ENCODE measurements around the gene NRG3.

NRG3 gene

GRCh38 chr10:82914655-82915136, 1039.7 kb downstream of the NRG3 start:
- H3K9me3 Mint-ChIP-seq: peaks cover 0 to 2% of the 10 kb centered on the region in 2 donors

GRCh38 chr10:82916941-82917340, 1041.9 kb downstream of the NRG3 start:
- Mint-ChIP-seq H3K36me3 (ENCODE audit: insufficient read depth) (no peaks in the 10 kb centered on the region), H3K27ac (no peak overlapping the region), H3K4me3 (no peak overlapping the region), H3K4me1 (ENCODE audit: low read depth in 2 of 2) (no peaks in the 10 kb centered on the region), H3K9me3 (peaks cover 0 to 2% of the 10 kb centered on the region in 2 donors), H3K27me3 (no peaks in the 10 kb centered on the region)
- DNase-seq (no peak), ATAC-seq (replicated peaks) (no peak)

More at GRCh38 chr10:82914655-82915136, 1039.7 kb downstream of the NRG3 start:
- no peaks in the 10 kb centered on the region for H3K4me1 Mint-ChIP-seq (ENCODE audit: low read depth in 2 of 2)
- DNase-seq (no peak), ATAC-seq (replicated peaks) (no peak)
- no peak overlapping the region for H3K27ac Mint-ChIP-seq
- H3K27me3 Mint-ChIP-seq: no peaks in the 10 kb centered on the region
- H3K36me3 Mint-ChIP-seq (ENCODE audit: insufficient read depth): no peaks in the 10 kb centered on the region
- no peak overlapping the region for H3K4me3 Mint-ChIP-seq

- DNase-seq (no peak), ATAC-seq (replicated peaks) (no peak)
- Mint-ChIP-seq H3K9me3 (peaks cover 4 to 9% of the 10 kb centered on the region in 2 donors), H3K4me3 (no peak overlapping the region), H3K36me3 (ENCODE audit: insufficient read depth) (no peaks in the 10 kb centered on the region), H3K27me3 (no peaks in the 10 kb centered on the region), H3K27ac (no peak overlapping the region), H3K4me1 (ENCODE audit: low read depth in 2 of 2) (no peaks in the 10 kb centered on the region)
These were observed 1043.0 kb downstream of the NRG3 start for GRCh38 chr10:82918022-82918421.

- H3K27me3 Mint-ChIP-seq: no peaks in the 10 kb centered on the region
- no peak for DNase-seq
- H3K27ac Mint-ChIP-seq: no peak overlapping the region
- ATAC-seq (replicated peaks): no peak
- H3K36me3 Mint-ChIP-seq (ENCODE audit: insufficient read depth): no peaks in the 10 kb centered on the region
- peaks cover 8 to 14% of the 10 kb centered on the region in 2 donors for H3K9me3 Mint-ChIP-seq
- H3K4me3 Mint-ChIP-seq: no peak overlapping the region
- H3K4me1 Mint-ChIP-seq (ENCODE audit: low read depth in 2 of 2): no peaks in the 10 kb centered on the region
These were observed 1047.1 kb downstream of the NRG3 start for GRCh38 chr10:82922046-82922445.

GRCh38 chr10:82922755-82923154, 1047.8 kb downstream of the NRG3 start:
- Mint-ChIP-seq H3K4me3 (no peak overlapping the region), H3K27ac (no peak overlapping the region), H3K36me3 (ENCODE audit: insufficient read depth) (no peaks in the 10 kb centered on the region), H3K4me1 (ENCODE audit: low read depth in 2 of 2) (no peaks in the 10 kb centered on the region), H3K27me3 (no peaks in the 10 kb centered on the region), H3K9me3 (peaks cover 7 to 14% of the 10 kb centered on the region in 2 donors)
- ATAC-seq (replicated peaks) (no peak), DNase-seq (no peak)

- no peak overlapping the region for H3K4me3 Mint-ChIP-seq
- peaks cover 7 to 16% of the 10 kb centered on the region in 2 donors for H3K9me3 Mint-ChIP-seq
- H3K27me3 Mint-ChIP-seq: no peaks in the 10 kb centered on the region
- no peaks in the 10 kb centered on the region for H3K4me1 Mint-ChIP-seq (ENCODE audit: low read depth in 2 of 2)
- DNase-seq (no peak), ATAC-seq (replicated peaks) (no peak)
- H3K27ac Mint-ChIP-seq: no peak overlapping the region
- H3K36me3 Mint-ChIP-seq (ENCODE audit: insufficient read depth): no peaks in the 10 kb centered on the region
These were observed 1049.7 kb downstream of the NRG3 start for GRCh38 chr10:82924711-82925110.

- H3K4me1 Mint-ChIP-seq (ENCODE audit: low read depth in 2 of 2): no peaks in the 10 kb centered on the region
- peaks cover 9 to 21% of the 10 kb centered on the region in 2 donors for H3K9me3 Mint-ChIP-seq
- H3K27ac Mint-ChIP-seq: no peak overlapping the region
- ATAC-seq (replicated peaks) (no peak), DNase-seq (no peak)
- no peaks in the 10 kb centered on the region for H3K27me3 Mint-ChIP-seq
- H3K4me3 Mint-ChIP-seq: no peak overlapping the region
- H3K36me3 Mint-ChIP-seq (ENCODE audit: insufficient read depth): no peaks in the 10 kb centered on the region
These were observed 1050.6 kb downstream of the NRG3 start for GRCh38 chr10:82925547-82925946.

GRCh38 chr10:82932451-82932850, 1057.5 kb downstream of the NRG3 start:
- H3K4me3 Mint-ChIP-seq: no peak overlapping the region
- DNase-seq (no peak), ATAC-seq (replicated peaks) (no peak)
- H3K27me3 Mint-ChIP-seq: no peaks in the 10 kb centered on the region
- peaks cover 8 to 21% of the 10 kb centered on the region in 2 donors for H3K9me3 Mint-ChIP-seq
- no peak overlapping the region for H3K27ac Mint-ChIP-seq
- no peaks in the 10 kb centered on the region for H3K36me3 Mint-ChIP-seq (ENCODE audit: insufficient read depth)
- H3K4me1 Mint-ChIP-seq (ENCODE audit: low read depth in 2 of 2): no peaks in the 10 kb centered on the region

GRCh38 chr10:82934429-82934828, 1059.4 kb downstream of the NRG3 start:
- H3K4me1 Mint-ChIP-seq (ENCODE audit: low read depth in 2 of 2): no peaks in the 10 kb centered on the region
- no peak for ATAC-seq (replicated peaks)
- H3K27ac Mint-ChIP-seq: no peak overlapping the region
- no peak for DNase-seq
- peaks cover 10 to 21% of the 10 kb centered on the region in 2 donors for H3K9me3 Mint-ChIP-seq
- no peak overlapping the region for H3K4me3 Mint-ChIP-seq
- peaks cover under 1% of the 10 kb centered on the region for H3K36me3 Mint-ChIP-seq (ENCODE audit: insufficient read depth)
- H3K27me3 Mint-ChIP-seq: no peaks in the 10 kb centered on the region

GRCh38 chr10:82934947-82935346, 1060.0 kb downstream of the NRG3 start:
- Mint-ChIP-seq H3K27me3 (no peaks in the 10 kb centered on the region), H3K36me3 (ENCODE audit: insufficient read depth) (peaks cover 2% of the 10 kb centered on the region), H3K27ac (no peak overlapping the region), H3K4me3 (no peak overlapping the region), H3K9me3 (peaks cover 8 to 17% of the 10 kb centered on the region in 2 donors), H3K4me1 (ENCODE audit: low read depth in 2 of 2) (no peaks in the 10 kb centered on the region)
- no peak for DNase-seq
- no peak for ATAC-seq (replicated peaks)

- H3K9me3 Mint-ChIP-seq: peaks cover 6 to 7% of the 10 kb centered on the region in 2 donors
- no peak overlapping the region for H3K4me3 Mint-ChIP-seq
- no peaks in the 10 kb centered on the region for H3K4me1 Mint-ChIP-seq (ENCODE audit: low read depth in 2 of 2)
- H3K36me3 Mint-ChIP-seq (ENCODE audit: insufficient read depth): peaks cover 2% of the 10 kb centered on the region
- no peaks in the 10 kb centered on the region for H3K27me3 Mint-ChIP-seq
- ATAC-seq (replicated peaks) (no peak), DNase-seq (no peak)
- H3K27ac Mint-ChIP-seq: no peak overlapping the region
These were observed 1063.3 kb downstream of the NRG3 start for GRCh38 chr10:82938331-82938730.

- Mint-ChIP-seq H3K27ac (no peak overlapping the region), H3K9me3 (peaks cover 9 to 10% of the 10 kb centered on the region in 2 donors), H3K36me3 (ENCODE audit: insufficient read depth) (peaks cover 2% of the 10 kb centered on the region), H3K27me3 (no peaks in the 10 kb centered on the region), H3K4me3 (no peak overlapping the region), H3K4me1 (ENCODE audit: low read depth in 2 of 2) (no peaks in the 10 kb centered on the region)
- ATAC-seq (replicated peaks) (no peak), DNase-seq (no peak)
These were observed 1067.5 kb downstream of the NRG3 start for GRCh38 chr10:82942286-82943099.

GRCh38 chr10:82943142-82943541, 1068.1 kb downstream of the NRG3 start:
- Mint-ChIP-seq H3K27ac (no peak overlapping the region), H3K27me3 (no peaks in the 10 kb centered on the region), H3K9me3 (peaks cover 9 to 10% of the 10 kb centered on the region in 2 donors), H3K4me3 (no peak overlapping the region), H3K36me3 (ENCODE audit: insufficient read depth) (peaks cover 2% of the 10 kb centered on the region), H3K4me1 (ENCODE audit: low read depth in 2 of 2) (no peaks in the 10 kb centered on the region)
- no peak for ATAC-seq (replicated peaks)
- DNase-seq: no peak

- ATAC-seq (replicated peaks) (no peak), DNase-seq (no peak)
- Mint-ChIP-seq H3K4me1 (ENCODE audit: low read depth in 2 of 2) (no peaks in the 10 kb centered on the region), H3K9me3 (peaks cover 11 to 13% of the 10 kb centered on the region in 2 donors), H3K36me3 (ENCODE audit: insufficient read depth) (peaks cover 5% of the 10 kb centered on the region), H3K27ac (no peak overlapping the region), H3K4me3 (no peak overlapping the region), H3K27me3 (no peaks in the 10 kb centered on the region)
These were observed 1075.0 kb downstream of the NRG3 start for GRCh38 chr10:82949816-82950575.
